BJ (cell line): ENCODE measurements around the gene METTL21C. TPM values are rescaled to one million over a fixed set of nuclear protein-coding genes. Genes with fewer than 3 reads are reported as not detected.

Source experiments
- CTCF ChIA-PET: fragments of 350-600 bp; formaldehyde crosslinking; extraction: SDS; loops from one replicate; lab custom pipeline; 2021; ENCODE audit warnings: antibody characterized with exemption, inconsistent platforms; lab: Yijun Ruan, JAX
- POLR2A ChIA-PET: fragments of 300-600 bp; sonication (Branson Sonifier 250); formaldehyde crosslinking; extraction: SDS; loops from one replicate; lab custom pipeline; 2021; ENCODE audit warnings: antibody characterized with exemption; lab: Charles Lee
- DNase-seq: peaks from one replicate; pipeline ENCODE4 v3.0.0-alpha.2; 2011; ENCODE audit warnings: low read depth
- H3K27me3 ChIP-seq: 2 replicates; pipeline ENCODE4 v1.6.0; 2011; ENCODE audit warnings: low read length; ENCODE audit not compliant: control insufficient read depth, insufficient read depth
- H3K36me3 ChIP-seq: 2 replicates; pipeline ENCODE4 v1.5.1; 2011; ENCODE audit warnings: low read length; ENCODE audit not compliant: control insufficient read depth, insufficient read depth
- H3K4me3 ChIP-seq: 2 replicates; pipeline ENCODE4 v1.5.1; 2011; ENCODE audit warnings: low read depth, mild to moderate bottlenecking, control low read depth, low read length
- CTCF ChIP-seq: IDR thresholded peaks from 2 replicates; pipeline ENCODE4 v1.5.1; 2011; ENCODE audit warnings: low read depth, mild to moderate bottlenecking, control low read depth, inconsistent platforms, low read length, moderate library complexity; ENCODE audit not compliant: insufficient read depth
- polyA plus RNA-seq: library from polyadenylated mRNA; depleted of rRNA; stranded (reverse); fragments of >200 nt; gene quantifications from 2 replicates; pipeline ENCODE4 v1.2.3, GENCODE V29; 2011; rRNA removed

Gene METTL21C
- polyA plus RNA-seq, 1 experiment, result not detected

GRCh38 chr13:102643656-102644055, 51.2 kb downstream of the METTL21C start:
- TF ChIP-seq CTCF, result no peak
- no peak overlapping the region for H3K4me3 ChIP-seq
- DNase-seq, result no peak
- CTCF ChIA-PET, result no interaction called here
- POLR2A ChIA-PET, result no interaction called here
- H3K36me3 ChIP-seq, result peaks cover 7% of the 10 kb centered on the region
- no peaks in the 10 kb centered on the region for H3K27me3 ChIP-seq

- H3K36me3 ChIP-seq, result peaks cover 4% of the 10 kb centered on the region; the same call in 1 of the 2 replicates
- ChIA-PET POLR2A (no interaction called here), CTCF (interaction anchor here (1.2 to 1.4 kb wide), 2 partner anchors 19 to 228 kb away, joined by 3 to 5 read pairs; no protein-coding TSS in a partner anchor)
- H3K4me3 ChIP-seq, result no peak overlapping the region
- TF ChIP-seq CTCF, result no peak
- DNase-seq, result no peak
- H3K27me3 ChIP-seq, result no peaks in the 10 kb centered on the region
Measured at GRCh38 chr13:102642475-102642874, 52.4 kb downstream of the METTL21C start.

GRCh38 chr13:102642029-102642428, 52.8 kb downstream of the METTL21C start:
- Histone ChIP-seq H3K36me3 (peaks cover 2% of the 10 kb centered on the region; the same call in 1 of the 2 replicates), H3K27me3 (no peaks in the 10 kb centered on the region), H3K4me3 (no peak overlapping the region)
- CTCF ChIA-PET, result interaction anchor here (1.4 kb wide), 1 partner anchor 228 kb away, joined by 5 read pairs; no protein-coding TSS in a partner anchor
- DNase-seq, result no peak
- TF ChIP-seq CTCF, result no peak
- POLR2A ChIA-PET, result no interaction called here

- peaks cover 8% of the 10 kb centered on the region for H3K36me3 ChIP-seq
- TF ChIP-seq CTCF, result no peak
- no peak overlapping the region for H3K4me3 ChIP-seq
- ChIA-PET POLR2A (no interaction called here), CTCF (interaction anchor here (1.1 kb wide), 1 partner anchor 15 kb away, joined by 5 read pairs; no protein-coding TSS in a partner anchor)
- no peaks in the 10 kb centered on the region for H3K27me3 ChIP-seq
- DNase-seq, result no peak
Measured at GRCh38 chr13:102638741-102639140, 56.1 kb downstream of the METTL21C start.

Other genes with a start within 250 kb of the METTL21C start
- gene TPP2, start 98.1 kb downstream of the METTL21C start, polyA plus RNA-seq, result 13.9 and 26.3 TPM in 2 replicates
- 5.5 and 10.5 TPM in 2 replicates for gene TEX30, start 78.7 kb upstream of the METTL21C start, polyA plus RNA-seq
- 11.0 and 19.1 TPM in 2 replicates for gene POGLUT2, start 103.9 kb upstream of the METTL21C start, polyA plus RNA-seq
- gene BIVM, start 104.1 kb upstream of the METTL21C start, polyA plus RNA-seq, result 9.5 and 15.4 TPM in 2 replicates
- 21.7 and 35.1 TPM in 2 replicates for gene ERCC5, start 151.0 kb upstream of the METTL21C start, polyA plus RNA-seq